Tibial nerve (tissue), 4 donors: ENCODE data around the gene TUFM.

Experiments
- EP300 ChIP-seq, 2 donors: sonication (generic); formaldehyde crosslinking; IDR thresholded peaks; one replicate each; pipeline ENCODE4 v1.6.1; 2017; ENCODE audit warnings: antibody characterized with exemption in 2 of 2, mild to moderate bottlenecking in 1 of 2
- POLR2A ChIP-seq, 2 donors: fragments of 450-650 bp; IDR thresholded peaks; one replicate each; pipeline ENCODE4 v1.6.1; 2017; ENCODE audit warnings: antibody characterized with exemption in 2 of 2, mild to moderate bottlenecking in 2 of 2, moderate library complexity in 2 of 2
- TF ChIP-seq, protein P1 (sequence below), 5 experiments: fragments of 200-600 bp in 3 of 5; fragments of 450-650 bp in 2 of 5; sonication (generic) in 3 of 5; IDR thresholded peaks; one replicate each; pipeline ENCODE4 v1.5.1; 2016 to 2019; ENCODE audit warnings: antibody characterized with exemption in 5 of 5, mild to moderate bottlenecking in 3 of 5, moderate library complexity in 2 of 5

DNA sequence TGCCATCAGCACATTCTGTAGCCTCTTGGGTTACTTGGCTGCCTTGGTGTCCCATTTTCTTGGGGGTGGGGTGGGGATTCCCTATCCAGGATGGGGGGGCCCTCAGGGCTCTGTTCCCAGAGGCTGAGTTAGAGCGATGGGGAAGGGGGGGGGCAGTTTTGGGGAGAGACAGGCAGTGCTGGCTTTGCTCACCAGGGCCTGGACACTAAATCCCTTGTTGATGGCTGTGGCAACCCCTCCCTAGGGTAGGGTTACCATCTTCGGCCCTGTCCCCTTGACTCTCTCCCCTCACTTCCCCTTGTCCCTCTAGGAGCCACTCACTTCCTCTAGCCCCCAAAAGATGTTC, 31.5 kb upstream of the TUFM start:
- TF ChIP-seq, protein P1, sequence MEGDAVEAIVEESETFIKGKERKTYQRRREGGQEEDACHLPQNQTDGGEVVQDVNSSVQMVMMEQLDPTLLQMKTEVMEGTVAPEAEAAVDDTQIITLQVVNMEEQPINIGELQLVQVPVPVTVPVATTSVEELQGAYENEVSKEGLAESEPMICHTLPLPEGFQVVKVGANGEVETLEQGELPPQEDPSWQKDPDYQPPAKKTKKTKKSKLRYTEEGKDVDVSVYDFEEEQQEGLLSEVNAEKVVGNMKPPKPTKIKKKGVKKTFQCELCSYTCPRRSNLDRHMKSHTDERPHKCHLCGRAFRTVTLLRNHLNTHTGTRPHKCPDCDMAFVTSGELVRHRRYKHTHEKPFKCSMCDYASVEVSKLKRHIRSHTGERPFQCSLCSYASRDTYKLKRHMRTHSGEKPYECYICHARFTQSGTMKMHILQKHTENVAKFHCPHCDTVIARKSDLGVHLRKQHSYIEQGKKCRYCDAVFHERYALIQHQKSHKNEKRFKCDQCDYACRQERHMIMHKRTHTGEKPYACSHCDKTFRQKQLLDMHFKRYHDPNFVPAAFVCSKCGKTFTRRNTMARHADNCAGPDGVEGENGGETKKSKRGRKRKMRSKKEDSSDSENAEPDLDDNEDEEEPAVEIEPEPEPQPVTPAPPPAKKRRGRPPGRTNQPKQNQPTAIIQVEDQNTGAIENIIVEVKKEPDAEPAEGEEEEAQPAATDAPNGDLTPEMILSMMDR (IDR thresholded peaks at IDR 0.05): no peak
- TF ChIP-seq POLR2A (IDR thresholded peaks at IDR 0.05) (no peak), EP300 (IDR thresholded peaks at IDR 0.05) (no peak)
